Measurements from ENCODE around the gene OR52W1.

The OR52W1 gene, protein sequence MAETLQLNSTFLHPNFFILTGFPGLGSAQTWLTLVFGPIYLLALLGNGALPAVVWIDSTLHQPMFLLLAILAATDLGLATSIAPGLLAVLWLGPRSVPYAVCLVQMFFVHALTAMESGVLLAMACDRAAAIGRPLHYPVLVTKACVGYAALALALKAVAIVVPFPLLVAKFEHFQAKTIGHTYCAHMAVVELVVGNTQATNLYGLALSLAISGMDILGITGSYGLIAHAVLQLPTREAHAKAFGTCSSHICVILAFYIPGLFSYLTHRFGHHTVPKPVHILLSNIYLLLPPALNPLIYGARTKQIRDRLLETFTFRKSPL

DNA sequence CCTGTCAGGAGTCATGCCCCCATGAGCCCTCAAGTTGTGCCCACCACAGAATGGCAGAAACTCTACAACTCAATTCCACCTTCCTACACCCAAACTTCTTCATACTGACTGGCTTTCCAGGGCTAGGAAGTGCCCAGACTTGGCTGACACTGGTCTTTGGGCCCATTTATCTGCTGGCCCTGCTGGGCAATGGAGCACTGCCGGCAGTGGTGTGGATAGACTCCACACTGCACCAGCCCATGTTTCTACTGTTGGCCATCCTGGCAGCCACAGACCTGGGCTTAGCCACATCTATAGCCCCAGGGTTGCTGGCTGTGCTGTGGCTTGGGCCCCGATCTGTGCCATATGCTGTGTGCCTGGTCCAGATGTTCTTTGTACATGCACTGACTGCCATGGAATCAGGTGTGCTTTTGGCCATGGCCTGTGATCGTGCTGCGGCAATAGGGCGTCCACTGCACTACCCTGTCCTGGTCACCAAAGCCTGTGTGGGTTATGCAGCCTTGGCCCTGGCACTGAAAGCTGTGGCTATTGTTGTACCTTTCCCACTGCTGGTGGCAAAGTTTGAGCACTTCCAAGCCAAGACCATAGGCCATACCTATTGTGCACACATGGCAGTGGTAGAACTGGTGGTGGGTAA is at the start of gene OR52W1:
TSS of gene OR52W1 (plus strand) at position 51 of the 637 bp plus-strand sequence. CDS start at position 51, 0 bp downstream.
- DNase-seq (ENCODE audit: low read depth), result no peak

DNA sequence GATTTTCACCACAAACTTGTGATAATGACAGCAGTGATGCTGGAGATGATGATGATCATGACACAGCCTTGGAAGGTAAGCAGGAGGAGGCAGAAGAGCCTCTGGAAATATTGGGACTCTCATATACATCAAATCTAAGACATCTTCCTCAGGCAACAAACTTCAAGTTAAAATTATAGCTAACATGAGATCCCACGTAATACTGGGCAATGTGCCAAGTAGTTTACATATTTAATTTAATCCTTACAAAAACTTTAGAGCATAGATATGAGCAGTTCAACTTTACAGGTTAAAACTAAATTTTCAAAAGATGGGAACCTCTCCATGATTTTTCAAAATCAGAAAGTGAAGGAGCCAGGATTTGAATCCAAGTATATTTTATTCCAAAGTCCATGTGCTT is 47.9 kb upstream of the OR52W1 start:
- DNase-seq (ENCODE audit: low read depth), result no peak

DNA sequence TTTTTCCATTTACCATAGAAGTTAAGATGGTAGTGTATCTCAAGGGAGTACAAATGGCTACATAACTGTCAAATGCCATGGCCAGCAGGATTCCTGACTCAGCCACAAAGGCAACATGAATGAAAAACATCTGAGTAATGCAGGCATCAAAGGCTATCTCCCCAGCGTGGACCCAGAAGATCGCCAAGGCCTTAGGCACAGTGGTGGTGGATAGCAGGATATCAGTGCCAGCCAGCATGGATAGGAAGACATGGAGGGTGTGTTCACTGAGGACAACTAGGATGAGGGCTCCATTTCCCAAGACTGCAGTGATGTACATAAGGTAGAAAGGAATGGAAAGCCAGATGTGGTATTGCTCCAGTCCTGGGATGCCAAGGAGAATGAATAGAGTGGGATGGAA is 46.9 kb upstream of the OR52W1 start:
- no peak for DNase-seq (ENCODE audit: low read depth)

DNA sequence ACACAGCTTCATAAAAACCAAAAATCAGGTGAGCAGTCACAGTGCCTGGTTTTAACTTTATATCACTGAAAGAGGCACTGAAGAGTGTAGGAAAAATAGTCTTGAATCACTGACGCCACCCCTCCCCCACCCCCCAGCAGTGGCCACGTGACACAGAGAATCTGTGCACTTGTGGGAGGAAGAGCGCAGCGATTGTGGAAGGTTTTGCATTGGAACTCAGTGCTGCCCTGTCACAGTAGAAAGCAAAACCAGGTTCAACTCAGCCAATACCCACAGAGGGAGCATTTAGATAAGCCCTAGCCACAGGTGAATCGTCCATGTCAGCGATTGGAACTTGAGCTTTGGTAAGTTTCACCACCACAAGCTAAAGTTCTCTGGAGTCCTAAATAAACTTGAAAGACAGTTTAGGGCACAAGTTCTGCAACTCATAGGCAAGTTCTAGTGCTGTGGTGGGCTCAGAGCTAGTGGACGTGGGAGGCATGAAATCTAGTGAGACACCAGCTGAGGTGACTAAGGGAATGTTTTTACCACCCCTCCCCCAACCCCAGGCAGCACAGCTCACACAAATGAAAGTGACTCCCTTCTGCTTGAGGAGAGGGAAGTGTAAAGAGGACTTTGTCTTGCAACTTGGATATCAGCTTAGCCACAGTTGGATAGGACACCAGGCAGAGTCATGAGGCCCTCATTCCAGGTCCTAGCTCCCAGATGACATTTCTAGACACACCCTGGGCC is 42.2 kb upstream of the OR52W1 start:
- DNase-seq (ENCODE audit: low read depth), result no peak

DNA sequence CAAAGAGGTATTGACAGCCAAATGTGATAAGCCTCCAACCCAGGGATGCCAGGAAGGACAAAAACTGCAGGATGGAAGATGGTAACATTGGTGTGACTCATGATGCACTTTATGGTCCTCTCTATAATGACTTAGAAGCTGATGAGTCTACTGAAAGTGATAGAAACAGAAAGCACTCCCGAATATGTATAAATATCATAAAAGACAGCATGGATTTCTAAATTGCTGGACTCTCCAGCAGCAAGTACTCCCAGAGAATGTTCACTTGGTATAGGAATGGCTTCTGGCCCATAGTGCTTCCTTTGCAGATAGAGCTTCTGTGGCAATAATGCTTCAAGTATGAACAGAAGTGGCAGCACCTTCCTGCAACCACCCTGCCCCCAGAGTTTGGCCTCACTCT is 28.8 kb upstream of the OR52W1 start, which contains the start of gene OR52B2:
TSS of gene OR52B2 (minus strand) at position 101 of the 400 bp plus-strand sequence. CDS start at position 101, 0 bp downstream.
- no peak for DNase-seq (ENCODE audit: low read depth)

DNA sequence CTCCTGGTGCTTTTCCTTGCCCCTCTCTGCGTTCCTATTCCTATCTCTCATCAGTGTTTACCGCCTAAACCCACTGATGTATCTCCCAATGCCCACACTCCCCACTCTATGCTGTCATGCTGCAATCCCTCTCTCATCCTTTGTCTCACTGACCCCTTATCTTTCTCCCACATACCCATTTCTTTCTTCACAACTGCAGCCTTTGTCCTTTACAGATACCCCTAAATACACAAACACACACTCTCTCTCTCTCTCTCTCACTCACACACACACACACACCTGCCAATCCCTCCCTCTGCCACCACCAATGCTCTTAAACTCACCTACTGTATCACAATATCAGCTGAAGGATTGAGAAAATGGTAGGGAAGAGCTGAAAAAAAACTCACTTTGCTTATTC is 23.6 kb upstream of the OR52W1 start:
- no peak for DNase-seq (ENCODE audit: low read depth)

DNA sequence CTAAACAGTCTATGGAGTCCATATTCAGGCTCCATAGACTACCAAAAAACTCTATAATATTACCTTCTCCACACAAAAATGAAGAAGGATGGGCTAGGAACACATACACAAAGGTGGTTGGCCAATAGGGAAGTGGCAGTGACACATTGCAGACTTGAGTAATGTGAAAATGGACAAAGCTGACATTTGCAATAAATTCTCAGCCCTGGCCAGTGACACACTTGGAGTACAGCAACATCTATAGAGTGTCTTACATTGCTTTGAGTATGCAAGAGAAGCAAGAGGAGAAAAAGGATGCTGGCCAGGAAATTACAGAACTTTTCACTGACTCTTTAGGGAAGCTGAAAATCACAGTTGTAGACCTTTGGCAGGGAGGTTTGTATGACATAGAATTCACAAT is 7.3 kb upstream of the OR52W1 start:
- DNase-seq (ENCODE audit: low read depth), result no peak

DNA sequence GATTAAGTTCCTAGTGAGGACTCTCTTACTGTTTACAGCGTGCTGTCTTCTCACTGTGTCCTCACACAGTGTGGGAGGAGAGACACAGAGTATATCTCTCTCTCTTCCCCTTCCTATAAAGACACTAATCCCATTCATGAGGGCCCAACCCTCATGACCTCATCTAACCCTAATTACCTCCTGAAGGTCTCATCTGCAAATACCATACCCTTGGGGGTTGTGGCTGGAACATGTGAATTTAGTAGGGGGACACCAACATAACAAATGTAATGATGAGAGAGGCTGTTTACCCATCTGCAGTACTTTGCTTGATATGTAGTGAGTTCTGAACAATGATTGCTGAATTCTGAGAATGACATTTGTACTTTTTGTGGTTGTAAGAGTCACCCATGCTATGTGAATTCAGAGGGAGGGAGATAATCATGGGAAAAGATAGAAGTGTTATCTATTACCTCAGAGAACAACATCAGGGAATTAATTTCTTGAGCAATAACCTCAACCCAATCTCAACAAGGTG is 4.9 kb upstream of the OR52W1 start:
- DNase-seq (ENCODE audit: low read depth), result no peak

DNA sequence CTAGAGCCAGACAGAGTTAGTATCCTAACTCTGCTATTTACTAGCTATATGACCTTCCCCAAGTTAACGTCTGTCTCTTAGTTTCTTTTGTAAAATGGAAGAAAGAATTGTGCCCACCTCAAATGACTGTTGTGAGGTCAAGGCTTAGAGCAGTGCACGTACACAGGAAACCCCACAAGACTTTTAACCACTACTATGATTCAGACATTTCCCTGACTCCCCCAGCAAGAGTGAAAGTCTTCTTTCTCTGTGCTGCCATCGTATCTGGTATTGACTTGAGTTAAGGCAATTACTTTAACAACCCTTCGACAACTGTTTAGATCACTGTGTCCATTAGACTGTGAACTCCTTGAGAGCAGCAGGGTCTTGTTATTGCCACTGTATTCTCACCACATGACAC is 2.6 kb upstream of the OR52W1 start:
- DNase-seq (ENCODE audit: low read depth), result no peak

DNA sequence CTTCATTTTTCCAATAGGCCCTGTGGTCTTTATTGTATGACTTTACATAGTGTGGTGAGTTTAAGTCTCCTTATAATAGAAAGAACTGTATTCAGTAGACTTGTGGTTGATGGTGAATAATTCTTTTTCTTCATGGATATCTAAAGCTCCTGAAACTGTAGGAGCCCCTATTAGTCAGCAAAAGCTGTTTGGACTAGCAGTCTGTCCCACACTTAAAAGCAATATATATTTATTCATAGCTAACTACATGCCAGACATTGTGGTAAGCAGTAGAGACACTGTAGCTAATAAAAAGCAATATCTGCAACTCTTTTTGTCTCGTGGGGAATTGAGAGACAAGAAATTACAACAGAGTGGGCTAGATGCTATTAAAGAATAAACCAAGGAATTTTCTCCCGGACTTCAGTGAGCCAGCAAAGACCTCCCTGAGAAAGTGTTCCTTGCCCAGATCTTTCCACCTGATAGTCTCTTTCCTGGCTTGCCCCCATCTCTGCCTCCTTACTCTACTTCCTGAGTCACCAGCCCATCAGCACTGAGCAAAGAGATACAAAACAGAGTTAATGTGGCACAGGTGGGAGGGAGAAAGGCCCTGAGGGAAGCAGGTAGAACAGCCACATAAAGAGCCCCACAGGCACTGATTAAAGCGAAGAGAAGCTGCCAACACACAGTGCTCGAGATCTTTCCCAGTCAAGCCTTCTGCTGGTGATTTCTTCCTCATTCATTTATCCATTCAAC is 1.4 kb upstream of the OR52W1 start:
- no peak for DNase-seq (ENCODE audit: low read depth)

DNA sequence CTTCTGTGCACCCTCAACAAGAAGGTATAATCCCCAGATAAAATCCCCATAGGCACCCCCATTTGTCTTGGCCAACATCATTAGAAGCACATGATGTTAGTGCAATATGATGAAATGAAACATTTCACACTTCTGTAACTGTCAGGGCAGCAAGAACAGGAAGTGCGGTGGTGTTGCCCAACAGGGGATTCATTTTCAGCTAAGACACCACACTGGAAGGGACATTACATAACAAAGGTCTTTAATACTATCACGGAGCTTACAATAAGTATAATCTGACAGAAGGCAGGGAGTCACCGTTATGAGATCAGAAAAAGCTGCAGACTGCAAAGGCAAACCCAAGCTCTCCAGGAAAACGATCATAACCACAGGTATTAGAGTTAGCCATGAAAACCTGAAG is 2.0 kb downstream of the OR52W1 start:
- DNase-seq (ENCODE audit: low read depth), result no peak

DNA sequence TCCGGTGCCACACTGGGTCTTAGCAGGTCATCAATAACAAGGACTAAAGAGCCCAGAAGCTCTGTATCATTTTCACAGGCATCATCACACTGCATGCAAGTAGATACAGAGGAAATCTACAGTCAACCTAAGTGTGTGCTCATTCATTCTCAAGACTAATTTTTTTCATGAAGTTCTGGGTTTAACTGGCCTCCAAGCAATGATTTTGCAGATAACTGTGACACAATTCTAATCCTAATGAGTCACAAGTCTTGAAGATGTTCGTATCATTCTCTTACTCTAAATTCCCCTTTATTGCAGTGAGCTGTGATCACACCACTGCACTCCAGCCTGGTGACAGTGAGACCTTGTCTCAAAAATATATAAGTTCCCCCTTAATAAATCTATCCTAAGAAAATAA is 2.5 kb downstream of the OR52W1 start:
- no peak for DNase-seq (ENCODE audit: low read depth)

DNA sequence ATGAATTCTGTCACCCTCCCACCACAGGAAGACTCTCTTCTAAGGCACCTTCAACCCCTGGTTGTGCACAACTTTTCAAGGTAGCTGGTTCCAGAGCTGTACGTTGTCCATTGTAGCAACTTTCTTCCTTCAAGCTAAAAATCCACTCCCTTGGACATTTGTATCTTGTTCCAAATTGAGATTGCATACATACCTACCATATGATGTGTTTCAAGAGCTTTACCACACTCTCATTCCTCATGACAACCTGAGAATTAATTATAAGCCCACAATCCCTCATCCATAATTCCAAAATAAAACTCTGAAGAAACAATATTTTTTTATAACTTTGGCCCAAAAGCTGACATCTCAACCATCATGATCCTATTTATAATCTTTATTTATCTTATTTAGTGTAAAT is 3.0 kb downstream of the OR52W1 start:
- DNase-seq (ENCODE audit: low read depth), result no peak

DNA sequence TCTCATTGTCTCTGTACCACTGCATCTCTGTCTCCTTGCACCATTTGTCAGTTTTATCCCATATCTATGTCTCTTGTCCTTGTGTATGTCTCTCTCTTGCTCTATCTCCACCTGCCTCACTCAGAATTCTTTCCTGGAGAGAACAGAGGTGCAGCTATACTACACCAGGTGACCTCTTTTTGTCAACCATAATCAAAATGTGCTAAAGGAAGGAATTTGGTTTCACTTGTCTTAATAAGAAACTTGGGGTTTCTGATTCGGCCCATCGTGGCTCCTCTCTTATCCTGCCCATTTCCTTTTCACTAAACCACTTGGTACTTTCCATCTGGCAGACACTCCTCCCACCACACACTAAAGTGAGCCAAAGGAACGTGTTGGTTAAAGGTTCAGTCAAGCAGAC is 4.3 kb downstream of the OR52W1 start:
- no peak for DNase-seq (ENCODE audit: low read depth)

DNA sequence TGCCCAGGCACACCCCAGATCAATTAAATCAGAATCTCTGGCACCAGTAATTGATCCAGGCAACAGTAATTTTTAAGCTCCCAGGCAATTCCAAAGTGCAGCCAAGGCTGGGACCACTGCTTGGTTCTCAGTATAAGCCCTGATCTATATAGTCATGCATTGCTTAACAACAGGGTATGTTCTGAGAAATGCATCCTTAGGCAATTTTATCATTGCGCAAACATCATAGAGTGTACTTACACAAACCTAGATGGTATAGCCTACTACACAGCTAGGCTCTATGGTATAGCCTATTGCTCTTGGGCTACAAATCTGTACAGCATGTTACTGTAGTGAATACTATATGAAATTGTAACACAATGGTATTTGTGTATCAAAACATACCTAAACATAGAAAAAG is 5.7 kb downstream of the OR52W1 start:
- DNase-seq (ENCODE audit: low read depth), result no peak

DNA sequence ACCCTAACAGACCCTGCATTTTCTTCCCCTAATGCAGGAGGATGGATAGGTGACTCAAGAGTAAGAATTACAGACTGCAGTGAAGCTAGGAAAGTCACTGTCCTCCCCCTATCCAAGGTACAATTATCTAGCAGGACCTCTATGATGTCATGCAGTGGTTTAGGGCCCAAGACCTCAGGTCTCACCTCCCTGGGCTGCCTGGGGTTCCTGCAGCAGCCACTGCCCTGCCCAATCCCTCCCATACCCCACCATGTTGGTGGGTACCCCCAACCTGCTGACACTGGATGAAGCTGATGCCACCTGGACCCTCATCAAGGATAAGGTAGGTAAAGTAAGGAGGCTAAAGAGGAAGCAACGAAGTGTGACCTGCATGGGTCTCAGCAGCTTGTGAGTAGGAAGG is 6.3 kb downstream of the OR52W1 start, which contains the start of gene C11orf42:
TSS of gene C11orf42 (plus strand) at position 192 of the 400 bp plus-strand sequence. CDS start at position 251, 59 bp downstream.
- no peak for DNase-seq (ENCODE audit: low read depth)

DNA sequence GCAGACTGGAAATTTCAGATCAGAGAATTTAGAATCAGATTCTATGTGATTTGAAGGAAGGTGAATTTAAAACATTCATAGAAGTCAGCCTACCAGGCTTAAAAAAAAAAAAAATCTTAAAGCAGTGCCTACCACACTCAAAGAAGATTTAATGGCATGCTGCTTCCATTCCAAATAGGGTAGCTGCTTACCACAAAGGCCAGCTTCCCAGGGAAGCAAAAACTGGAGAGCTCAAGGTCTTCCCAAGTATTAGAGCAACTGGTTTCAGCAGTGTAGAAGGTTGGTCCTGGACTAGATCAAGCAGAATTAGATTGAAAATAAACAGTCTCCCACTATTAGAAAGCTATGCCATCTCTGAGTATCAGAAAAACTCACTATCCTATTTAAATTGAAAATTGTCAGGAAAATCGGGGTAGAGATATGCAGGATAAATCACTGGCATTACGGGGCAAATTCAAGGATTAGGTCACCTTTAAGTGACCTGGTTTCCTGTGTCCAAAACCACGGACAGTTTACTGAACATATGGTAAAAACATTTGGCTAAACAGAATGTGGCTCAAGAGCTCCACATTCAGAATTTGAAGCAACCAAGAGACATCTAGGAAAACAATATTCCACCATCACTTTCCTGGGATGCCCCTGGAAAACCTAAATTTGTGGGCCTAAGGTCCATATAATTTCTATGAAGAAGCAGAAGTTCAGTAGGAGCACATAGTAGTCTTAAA is 7.6 kb downstream of the OR52W1 start:
- DNase-seq (ENCODE audit: low read depth), result no peak

DNA sequence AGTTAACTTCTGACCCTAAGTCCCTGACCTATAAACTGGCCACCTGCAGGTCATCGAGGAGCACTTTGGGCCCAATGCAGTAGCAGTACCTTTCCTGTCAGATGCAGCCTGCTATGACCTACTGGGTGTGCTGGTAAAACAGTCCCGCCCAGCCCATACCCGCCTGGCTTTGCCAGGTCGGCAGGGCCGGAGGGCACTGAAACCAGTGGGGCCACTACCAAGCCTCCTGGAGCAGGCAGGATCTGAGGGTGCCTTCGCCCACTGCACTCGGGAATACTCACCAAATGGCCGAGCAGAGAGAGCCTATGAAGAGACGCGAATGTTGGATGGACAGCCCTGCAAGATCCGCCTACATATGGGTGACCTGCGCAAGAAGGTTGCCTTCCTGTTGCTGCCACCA is 10.8 kb downstream of the OR52W1 start:
- DNase-seq (ENCODE audit: low read depth), result no peak

DNA sequence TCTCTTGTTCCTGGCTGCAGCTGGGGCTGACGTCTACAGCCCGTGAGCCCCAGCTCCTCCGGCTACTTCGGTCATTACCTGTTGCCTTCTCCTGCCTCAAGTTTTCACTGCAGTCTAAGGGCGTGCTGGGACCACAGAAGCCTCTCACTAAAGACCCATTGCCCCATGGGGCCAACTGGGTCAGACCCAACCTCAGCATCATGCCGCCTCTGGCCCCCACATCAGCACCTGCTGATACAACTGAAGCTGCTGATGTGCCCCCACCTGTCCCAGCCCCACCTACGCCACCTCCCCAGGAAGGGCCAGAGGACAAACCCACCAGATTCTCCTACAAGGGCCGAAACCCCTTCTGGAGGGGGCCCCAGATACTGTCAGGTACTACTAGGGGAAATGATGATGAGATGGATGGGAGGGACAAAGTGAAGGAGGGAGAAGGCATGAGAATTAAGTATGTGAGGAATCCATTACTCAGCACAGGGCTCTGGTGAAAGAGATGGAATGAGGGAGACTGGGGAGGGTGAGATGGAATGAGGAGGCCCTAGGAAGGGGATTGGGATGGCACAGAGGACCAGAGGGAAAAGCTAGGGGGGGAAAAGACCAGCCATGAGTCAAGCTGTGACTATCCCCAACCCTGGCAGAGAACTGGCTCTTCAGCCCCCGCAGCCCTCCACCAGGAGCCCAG is 11.4 kb downstream of the OR52W1 start:
- DNase-seq (ENCODE audit: low read depth), result no peak

DNA sequence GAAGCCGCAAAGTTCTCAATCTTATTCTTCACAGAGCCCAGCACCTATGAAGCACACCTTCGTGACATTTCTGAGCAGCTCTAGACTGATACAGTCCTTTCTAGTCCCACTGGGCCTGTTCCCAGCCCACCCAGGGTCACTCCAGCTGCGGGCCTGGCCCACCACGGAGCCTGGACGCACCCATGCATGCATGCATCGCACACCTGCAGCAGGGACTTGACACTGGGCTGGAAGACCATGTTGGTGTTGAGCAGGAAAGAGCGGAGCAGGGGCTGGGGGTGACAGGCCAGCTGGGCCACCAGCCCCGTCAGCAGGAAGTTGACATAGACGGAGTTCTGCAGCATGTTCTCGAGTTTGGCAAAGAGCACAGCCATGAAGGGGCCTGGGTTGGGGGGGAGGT is 15.5 kb downstream of the OR52W1 start:
- DNase-seq (ENCODE audit: low read depth), result no peak

DNA sequence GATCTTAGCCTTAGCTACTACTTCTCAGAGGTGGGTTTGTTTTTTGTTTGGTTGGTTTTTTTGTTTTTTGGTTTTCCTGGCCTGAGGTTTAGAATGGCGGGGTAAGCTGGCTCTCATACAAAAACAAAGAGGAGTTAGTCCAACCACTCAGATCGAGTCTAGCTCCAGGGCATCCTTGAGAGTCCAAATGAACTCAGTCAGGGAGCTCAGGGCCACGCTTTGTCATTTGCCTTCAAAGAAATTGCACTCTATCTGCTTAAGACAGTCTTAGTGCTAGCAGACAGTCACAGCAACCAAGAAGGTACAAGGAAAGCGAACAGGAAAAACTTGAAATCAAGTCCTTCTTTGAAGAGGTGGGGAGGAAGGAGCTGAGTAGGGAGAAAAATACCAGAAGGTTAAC is 17.5 kb downstream of the OR52W1 start:
- no peak for DNase-seq (ENCODE audit: low read depth)

Data from stimulated activated CD8-positive, alpha-beta memory T cell treated with anti-CD3 and anti-CD28 coated beads, Interleukin-7, amount 100 ng/mL, for 24 hours (primary cell).